Bone marrow (tissue), 2 donors: ENCODE results near the gene FBXW10B.
"Not testable (repeated sequence)": the region's sequence is repeated elsewhere in the genome, so short reads cannot be mapped to it uniquely, and the experiment has no call there.

Experiments used
- DNase-seq, 2 donors: peaks; one replicate each; lab custom pipeline; 2025; lab: John Stamatoyannopoulos, UW

FBXW10B gene

DNA sequence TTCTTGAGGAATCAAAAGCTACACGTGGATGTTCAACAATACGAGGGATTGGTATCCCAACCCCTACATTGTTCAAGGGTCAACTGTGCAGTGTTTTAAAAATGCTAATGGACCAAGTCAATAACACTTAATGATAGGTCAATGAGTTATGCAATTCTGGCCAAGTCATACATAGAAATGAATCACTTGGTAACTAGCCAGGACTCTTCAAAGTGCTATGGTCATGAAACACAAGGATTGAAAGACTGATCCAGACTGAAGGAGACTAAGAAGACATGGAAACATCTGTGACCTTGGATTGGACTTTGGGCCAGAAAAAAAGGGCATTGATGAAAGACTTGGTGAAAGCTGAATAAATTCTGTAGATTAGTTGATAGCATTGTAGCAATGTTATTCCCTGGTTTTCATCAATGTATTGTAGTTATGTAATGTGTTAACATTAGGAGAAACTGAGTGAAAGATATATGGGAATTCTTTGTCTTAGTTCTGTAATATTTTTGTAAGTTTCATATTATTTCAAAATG lies 11.5 kb upstream of the FBXW10B start:
- not testable (repeated sequence) for DNase-seq

DNA sequence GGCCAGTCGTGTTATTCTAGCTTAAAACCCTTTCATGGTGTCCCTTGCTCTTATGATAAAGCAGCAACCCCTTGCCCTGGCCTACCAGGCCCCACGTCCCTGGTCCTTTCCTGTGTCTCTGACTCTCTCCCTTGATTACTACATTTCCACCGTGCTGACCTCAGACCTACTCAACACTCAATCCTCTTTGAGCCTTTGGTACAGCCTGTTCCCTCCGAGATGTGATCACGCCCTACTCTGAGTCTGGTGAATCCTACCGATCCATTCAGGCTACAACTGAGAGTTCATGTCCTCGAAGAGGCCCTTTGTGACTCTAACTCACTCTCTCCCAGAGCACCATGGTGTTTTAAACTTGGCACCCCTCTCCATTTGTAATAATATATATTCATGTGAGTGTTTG lies 10.5 kb upstream of the FBXW10B start:
- DNase-seq: not testable (repeated sequence)

DNA sequence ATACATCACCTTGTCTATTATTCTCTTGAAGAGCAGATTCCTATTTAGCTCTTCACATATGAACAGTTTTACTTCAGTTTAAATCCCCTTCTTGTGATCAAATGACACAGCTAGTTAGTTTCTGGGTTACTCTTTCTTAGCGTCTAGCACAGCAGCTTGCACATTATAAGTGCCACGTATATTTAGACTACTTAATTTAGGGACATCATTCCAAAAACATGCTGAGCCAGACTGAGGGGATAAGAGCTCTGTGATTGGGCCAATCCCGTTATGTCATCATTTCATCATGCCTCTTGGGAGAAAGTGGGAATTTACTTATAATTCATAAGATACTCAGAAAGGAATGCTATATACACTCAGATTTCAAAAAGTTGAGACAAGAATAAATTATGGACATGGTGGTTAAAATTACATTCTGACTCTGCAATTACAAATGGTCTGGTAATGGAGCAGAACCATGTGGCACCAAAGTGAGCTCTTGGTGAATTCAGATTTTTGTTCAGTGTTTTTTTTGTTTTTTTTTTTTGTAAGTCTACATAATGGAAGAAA lies 4.2 kb upstream of the FBXW10B start:
- DNase-seq: not testable (repeated sequence)

DNA sequence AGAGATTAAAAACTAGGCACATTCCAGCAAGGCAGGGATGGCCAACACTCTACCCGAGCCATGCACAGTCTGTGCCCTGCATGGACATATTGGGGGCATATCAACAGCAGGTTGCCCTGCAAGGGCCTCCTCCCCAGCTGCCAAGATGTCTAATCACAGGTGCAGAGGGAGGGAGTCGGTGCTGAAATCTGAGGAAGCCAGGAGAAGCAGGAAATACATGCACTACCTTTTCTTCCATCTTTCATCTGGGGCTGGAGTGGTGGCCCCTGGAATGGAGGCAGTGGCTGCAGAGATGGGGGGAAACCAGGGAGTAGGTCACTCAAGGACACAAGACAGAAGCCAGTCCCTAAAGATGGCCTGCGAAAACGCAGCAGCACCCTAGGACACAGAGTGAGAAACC lies 3.8 kb upstream of the FBXW10B start:
- not testable (repeated sequence) for DNase-seq

DNA sequence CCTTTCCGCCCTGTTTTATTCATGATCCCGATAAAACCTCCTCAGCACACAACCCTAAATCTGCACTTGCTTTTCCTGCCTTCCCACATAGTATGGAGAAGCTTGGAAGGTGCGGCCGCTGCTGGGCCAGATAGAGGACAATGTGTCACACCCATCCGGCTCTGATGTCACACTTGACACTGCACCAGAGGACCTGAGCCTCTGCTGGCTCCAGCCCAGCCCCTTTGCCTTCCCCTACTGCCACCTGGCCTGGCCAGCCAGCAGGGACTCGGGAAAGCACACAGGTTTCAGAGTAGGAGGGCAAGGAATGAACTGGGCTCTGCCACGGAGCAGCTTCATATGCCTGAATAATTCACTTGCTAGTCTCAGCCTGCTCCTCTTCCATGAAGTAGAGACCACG lies 2.6 kb upstream of the FBXW10B start:
- DNase-seq: not testable (repeated sequence)

DNA sequence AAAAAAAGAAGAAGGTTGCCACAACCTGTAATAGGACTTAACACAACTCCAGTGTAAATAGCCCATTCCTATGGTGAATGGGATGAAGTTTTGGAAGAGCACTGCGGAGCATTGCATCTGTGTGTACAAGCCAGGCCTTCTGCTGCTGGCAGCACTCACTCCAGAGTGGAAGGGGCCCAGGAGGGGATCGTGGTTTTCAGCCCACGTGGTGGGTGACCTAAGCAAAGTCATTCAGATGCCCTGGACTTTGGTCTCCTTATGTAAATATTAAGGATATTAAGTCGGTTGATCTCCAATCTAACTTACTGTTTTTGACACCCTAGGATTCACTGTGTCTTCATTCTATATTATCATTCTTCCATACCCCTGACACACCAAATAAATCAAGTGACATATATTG lies 2.7 kb downstream of the FBXW10B start:
- DNase-seq: not testable (repeated sequence)

DNA sequence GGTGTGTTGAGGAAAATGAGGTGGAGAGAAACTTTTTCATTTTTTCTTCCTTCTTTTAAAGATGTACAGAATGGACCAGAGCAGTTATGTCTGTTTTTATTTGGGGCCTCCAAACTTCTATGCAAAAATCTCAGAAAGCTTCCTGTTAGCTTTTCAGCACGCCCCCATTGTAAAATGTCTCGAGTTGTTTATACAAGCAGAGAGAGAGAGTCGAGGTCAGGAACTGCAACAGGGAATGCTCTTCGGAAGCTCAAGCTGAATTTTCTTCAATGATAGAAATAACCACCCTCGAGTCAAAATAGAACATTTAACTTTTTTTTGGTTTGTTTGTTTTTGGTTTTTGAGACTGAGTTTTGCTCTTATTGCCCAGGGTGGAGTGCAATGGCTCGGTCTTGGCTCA lies 3.7 kb downstream of the FBXW10B start:
- DNase-seq: not testable (repeated sequence)

DNA sequence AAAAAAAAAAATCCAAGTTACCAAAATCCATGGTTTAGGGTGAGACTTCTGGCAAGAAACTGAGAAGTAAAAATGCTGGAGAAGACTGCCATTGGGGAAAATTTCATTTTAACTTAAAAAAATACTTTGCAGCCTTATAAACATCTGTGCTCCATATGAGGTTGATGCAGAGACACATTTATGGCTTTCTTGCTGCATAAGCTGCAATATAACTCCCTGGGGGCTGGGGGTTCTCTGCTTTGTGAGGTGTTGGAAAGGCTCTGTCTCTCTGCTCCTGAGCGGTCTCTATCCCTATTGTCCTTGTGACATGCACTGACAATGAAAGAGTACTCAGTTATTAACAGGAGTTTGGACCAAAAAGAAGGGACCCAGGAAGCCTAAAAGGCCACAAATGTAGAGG lies 6.4 kb downstream of the FBXW10B start:
- DNase-seq: not testable (repeated sequence)

DNA sequence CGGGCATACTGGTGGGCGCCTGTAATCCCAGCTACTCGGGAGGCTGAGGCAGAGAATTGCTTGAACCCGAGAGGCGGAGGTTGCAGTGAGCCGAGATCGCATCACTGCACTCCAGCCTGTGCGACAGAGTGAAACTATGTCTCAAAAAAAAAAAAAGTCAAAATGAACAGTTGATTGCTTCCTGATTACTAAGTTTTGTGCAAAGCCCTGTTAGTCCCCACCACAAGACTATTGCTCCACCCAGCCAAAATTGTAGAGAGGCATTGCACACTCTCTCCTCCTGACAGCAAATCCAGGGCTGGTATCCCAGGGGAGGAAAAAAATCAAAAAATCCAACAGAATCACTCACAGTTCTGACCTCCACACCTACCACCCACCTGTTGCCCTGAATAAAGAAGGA lies 26.5 kb downstream of the FBXW10B start:
- DNase-seq: not testable (repeated sequence)

DNA sequence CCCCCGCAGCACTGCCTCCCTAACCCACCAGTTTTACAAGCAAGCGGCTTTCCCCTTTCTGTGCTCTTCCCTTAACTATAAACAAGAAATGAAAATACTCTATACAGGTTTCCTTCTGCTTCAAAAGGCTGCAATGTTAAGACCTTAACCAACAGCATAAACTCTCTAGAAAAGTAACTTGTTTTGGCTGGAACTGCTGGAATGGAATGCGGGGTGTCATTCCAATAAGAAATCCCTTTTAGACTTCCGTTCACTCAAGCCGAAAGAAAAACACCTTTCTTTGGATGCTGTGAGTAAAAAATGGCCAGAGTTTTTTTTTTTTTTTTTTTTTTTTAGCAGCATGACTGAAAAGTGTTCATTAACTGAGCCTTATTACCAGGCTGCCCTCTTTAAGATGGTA lies 27.5 kb downstream of the FBXW10B start:
- DNase-seq: peak in 1 of 2 donors; percentile 22

DNA sequence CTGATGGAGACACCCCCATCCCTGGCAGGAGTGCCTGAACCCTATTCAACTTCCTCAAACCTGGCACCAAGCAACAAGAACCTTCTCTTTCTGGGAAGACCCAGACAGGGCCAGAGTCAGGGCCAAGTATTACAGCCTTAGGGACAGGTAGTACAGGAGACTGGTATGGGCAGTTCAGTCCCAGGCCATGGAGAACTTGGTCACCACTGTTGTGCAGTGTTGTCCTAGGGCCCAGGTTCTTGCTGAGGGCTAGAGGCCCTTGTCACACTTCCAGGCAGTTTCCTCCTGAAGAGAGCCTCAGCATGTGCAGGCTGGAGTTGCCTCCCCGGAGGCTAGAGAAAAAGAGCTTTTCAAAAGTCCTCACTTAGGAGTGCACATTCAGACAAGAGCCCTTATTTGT lies 28.7 kb downstream of the FBXW10B start:
- DNase-seq: not testable (repeated sequence)

DNA sequence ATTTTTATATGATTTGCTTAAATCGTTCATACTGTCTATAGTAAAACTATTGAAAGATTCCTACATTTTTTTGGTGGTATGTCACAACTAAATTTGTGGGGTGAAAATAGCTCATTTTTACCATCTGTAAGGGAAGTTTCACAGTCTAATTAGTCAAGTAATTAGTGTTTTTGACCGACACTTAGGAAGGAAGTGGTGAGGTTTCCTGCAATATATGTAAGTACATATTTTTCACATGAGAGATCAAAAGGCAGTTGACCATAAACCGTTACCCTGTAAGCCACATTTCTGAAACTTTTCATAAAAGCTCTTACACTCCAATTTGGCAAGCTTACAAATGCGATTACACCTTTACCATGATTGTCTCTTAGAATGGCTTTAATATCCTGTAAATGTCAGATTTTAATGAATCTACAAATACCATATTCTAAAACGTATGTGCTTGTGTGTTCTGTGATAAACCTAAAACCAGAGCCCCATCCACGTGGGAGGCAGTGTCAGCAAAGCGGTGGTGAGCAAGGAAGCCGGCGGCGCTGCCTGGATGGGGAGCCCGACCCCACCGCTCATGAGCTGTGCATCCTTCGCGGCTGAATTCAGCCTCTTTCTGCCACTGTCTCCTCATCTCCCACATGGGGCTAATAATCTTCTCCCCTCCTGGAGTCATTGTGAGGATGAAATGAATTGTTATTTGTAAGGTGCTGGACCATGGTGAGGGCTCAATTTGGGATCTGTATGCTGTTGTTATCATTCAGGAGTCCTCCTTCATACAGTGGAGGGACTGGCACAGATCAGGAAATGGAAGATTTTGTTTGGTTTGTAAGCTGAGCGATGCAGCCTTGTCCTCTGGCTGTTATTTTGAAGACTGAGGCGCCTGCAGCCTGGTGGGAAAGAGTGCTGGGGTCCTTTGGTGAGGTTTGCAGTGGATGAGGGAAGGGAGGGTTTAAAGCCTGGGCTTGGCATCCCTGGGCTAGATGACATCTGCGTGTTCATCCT lies 29.7 kb downstream of the FBXW10B start:
- not testable (repeated sequence) for DNase-seq

DNA sequence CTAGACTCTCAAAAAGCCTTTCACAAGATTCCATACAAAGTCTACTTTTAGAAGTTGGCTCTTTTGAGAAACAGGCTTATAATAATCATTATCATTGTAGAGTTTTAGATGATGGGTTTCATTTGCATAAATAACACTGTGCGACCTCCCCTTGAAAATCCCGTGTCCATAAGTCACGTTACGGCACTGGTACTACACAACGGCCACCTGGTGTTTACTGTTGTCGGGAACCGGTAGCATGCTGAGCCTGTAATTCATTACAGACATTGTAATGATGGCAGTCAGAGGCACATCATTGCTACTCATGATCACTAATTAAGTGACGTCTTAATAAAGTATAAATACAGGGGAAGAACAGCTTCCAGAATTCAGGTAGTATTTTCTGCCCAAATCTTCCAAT lies 31.5 kb downstream of the FBXW10B start:
- not testable (repeated sequence) for DNase-seq

DNA sequence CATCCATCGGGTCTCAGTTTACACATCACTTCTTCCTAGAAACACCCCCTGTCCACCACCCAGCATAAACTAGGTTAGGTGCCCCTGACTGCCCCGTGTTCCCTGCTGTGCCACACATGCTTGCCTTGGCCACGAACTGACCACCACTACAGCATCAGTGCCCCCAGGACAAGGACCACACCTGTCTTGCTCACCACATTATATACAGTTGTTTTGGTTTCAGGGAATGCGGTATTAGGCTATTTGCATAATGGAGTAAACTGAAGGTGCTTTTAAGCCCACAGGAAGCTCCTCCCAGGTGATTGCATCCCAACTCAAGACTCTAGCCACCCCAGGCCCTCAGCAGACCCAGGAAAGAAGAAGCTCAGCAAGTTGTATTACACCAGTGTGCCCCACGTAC lies 36.2 kb downstream of the FBXW10B start:
- DNase-seq: not testable (repeated sequence)

DNA sequence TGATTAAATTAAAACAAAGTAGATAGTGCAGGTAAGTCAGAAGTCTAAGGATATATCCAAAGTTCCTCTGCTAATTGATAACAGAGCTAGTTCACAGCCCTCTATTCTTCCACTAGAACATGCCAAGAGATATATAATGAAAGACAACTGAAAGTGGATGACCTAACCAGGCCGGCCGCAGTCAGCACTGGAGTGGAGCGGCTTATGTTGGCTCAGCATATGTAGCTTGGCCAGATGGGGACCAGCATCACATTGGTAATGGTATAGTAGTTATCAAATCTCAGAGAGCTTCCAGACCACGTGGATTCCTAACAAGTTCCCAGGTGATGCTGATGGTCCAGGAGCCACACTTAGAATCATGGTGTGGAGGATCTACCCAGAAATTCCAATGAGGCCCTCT lies 38.0 kb downstream of the FBXW10B start:
- not testable (repeated sequence) for DNase-seq

DNA sequence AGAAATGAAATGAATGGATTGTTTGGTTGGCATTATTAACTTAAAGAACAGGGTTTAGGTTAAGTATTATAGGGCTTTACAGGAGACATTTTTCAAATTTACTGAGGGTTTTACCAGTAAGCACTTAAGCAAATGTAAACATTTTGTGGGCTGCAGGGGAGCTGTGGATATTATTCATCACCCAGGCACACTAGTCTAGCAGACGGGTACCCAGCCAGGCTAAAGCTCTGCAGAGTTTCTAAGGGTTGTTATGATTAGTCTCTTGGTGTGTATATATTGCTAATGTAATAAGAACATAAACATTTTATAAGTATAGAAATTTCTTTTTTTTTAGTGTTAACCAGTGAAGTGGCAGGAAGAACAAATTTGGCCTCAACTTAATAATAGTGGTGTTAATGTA lies 42.7 kb downstream of the FBXW10B start:
- DNase-seq: not testable (repeated sequence)

DNA sequence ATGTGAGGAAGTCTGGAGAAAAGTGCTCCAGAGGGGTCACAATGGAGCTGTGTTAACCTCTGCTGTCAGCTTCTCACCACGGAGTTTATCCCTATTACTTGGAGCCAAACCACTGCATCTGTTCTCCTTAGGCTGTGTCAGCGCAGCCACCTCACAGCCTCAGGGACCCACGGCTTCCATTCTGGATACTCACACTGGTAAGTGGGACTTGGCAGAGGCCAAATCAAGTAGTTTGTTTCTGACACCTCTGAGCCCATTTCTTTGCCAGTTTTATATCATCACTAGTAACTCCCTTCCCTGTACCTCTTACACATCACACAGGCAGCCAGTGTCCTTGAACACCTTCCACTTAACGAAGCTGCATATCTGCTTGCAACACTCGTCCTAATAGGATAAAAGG lies 44.8 kb downstream of the FBXW10B start:
- DNase-seq: not testable (repeated sequence)

DNA sequence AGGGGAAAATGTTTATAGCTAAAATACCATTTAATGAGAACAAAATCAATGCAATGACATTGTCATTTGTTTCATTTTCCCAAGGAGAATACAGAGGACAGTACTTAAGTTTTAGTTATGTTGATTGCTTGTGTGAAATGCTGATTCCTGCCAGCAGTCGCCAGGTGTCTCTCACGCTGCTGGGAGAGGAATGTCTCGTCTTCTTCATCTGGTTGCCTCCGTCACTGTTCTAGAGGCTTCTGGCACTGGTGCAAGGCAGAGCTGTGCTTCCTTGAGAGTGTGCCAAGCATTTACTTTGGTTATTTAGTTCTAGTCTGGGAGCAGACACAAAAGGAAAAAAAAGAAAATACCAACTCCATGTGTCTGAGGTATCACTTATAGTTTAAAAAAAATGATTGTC lies 45.6 kb downstream of the FBXW10B start:
- not testable (repeated sequence) for DNase-seq
